HEK293T (cell line): Measurements from ENCODE around the gene GNAT3.

Source experiments
- CTCF ChIA-PET: fragments of 350-600 bp; formaldehyde crosslinking; extraction: SDS; loops from one replicate; lab custom pipeline; 2021; ENCODE audit warnings: antibody characterized with exemption, inconsistent platforms; lab: Yijun Ruan, JAX
- POLR2A ChIA-PET: fragments of 350-600 bp; formaldehyde crosslinking; extraction: SDS; loops from one replicate; lab custom pipeline; 2020; ENCODE audit warnings: antibody characterized with exemption, inconsistent platforms; lab: Yijun Ruan, JAX
- DNase-seq: peaks from one replicate; pipeline ENCODE4 v3.0.0; 2012; ENCODE audit warnings: mixed read lengths; ENCODE audit errors: extremely low spot score
- ARNT ChIP-seq: fragments of 450-650 bp; IDR thresholded peaks from 2 replicates; pipeline ENCODE4 v1.6.1; 2017; ENCODE audit warnings: mild to moderate bottlenecking
- BHLHE40 ChIP-seq: fragments of 450-650 bp; IDR thresholded peaks from 2 replicates; pipeline ENCODE4 v1.6.1; 2016; ENCODE audit warnings: mild to moderate bottlenecking, moderate library complexity, borderline replicate concordance
- CTBP1 ChIP-seq: fragments of 450-650 bp; IDR thresholded peaks from 2 replicates; pipeline ENCODE4 v1.6.1; 2016; ENCODE audit warnings: borderline replicate concordance
- ELF4 ChIP-seq: fragments of 450-650 bp; IDR thresholded peaks from 2 replicates; pipeline ENCODE4 v1.6.1; 2017; ENCODE audit warnings: antibody characterized with exemption
- FOXA1 ChIP-seq: fragments of 450-650 bp; IDR thresholded peaks from 2 replicates; pipeline ENCODE4 v1.6.1; 2016; ENCODE audit warnings: mild to moderate bottlenecking
- FOXK2 ChIP-seq: fragments of 450-650 bp; IDR thresholded peaks from 2 replicates; pipeline ENCODE4 v1.6.1; 2016; ENCODE audit warnings: mild to moderate bottlenecking
- FOXM1 ChIP-seq: fragments of 450-650 bp; IDR thresholded peaks from 2 replicates; pipeline ENCODE4 v1.6.1; 2017; ENCODE audit warnings: mild to moderate bottlenecking, borderline replicate concordance
- HDGF ChIP-seq: fragments of 450-650 bp; IDR thresholded peaks from 2 replicates; pipeline ENCODE4 v1.6.1; 2017; ENCODE audit warnings: antibody characterized with exemption, borderline replicate concordance
- L3MBTL2 ChIP-seq: fragments of 450-650 bp; conservative IDR thresholded peaks from 2 replicates; pipeline ENCODE4 v1.6.1; 2016; ENCODE audit warnings: mild to moderate bottlenecking
- LEF1 ChIP-seq: fragments of 450-650 bp; IDR thresholded peaks from 2 replicates; pipeline ENCODE4 v1.6.1; 2017; ENCODE audit warnings: mild to moderate bottlenecking, borderline replicate concordance
- NFRKB ChIP-seq: fragments of 450-650 bp; IDR thresholded peaks from 2 replicates; pipeline ENCODE4 v1.6.1; 2016; ENCODE audit warnings: mild to moderate bottlenecking, moderate library complexity
- SP1 ChIP-seq: fragments of 450-650 bp; IDR thresholded peaks from 2 replicates; pipeline ENCODE4 v1.6.1; 2017
- SUZ12 ChIP-seq: fragments of 450-650 bp; IDR thresholded peaks from 2 replicates; pipeline ENCODE4 v1.6.1; 2016; ENCODE audit warnings: mild to moderate bottlenecking
- TARDBP ChIP-seq: fragments of 450-650 bp; IDR thresholded peaks from 2 replicates; pipeline ENCODE4 v1.6.1; 2016
- ZNF384 ChIP-seq: fragments of 450-650 bp; IDR thresholded peaks from 2 replicates; pipeline ENCODE4 v1.6.1; 2016
- TF ChIP-seq, protein P1 (sequence below): fragments of 450-650 bp; IDR thresholded peaks from 2 replicates; pipeline ENCODE4 v1.6.1; 2016

GNAT3 gene

GRCh38 chr7:80529362-80529761 lies 17.5 kb upstream of the GNAT3 start:
- POLR2A ChIA-PET, result no interaction called here
- no peak for DNase-seq
- TF ChIP-seq, protein P1, sequence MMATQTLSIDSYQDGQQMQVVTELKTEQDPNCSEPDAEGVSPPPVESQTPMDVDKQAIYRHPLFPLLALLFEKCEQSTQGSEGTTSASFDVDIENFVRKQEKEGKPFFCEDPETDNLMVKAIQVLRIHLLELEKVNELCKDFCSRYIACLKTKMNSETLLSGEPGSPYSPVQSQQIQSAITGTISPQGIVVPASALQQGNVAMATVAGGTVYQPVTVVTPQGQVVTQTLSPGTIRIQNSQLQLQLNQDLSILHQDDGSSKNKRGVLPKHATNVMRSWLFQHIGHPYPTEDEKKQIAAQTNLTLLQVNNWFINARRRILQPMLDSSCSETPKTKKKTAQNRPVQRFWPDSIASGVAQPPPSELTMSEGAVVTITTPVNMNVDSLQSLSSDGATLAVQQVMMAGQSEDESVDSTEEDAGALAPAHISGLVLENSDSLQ, result no peak
- no peak for TF ChIP-seq ELF4
- CTCF ChIA-PET, result no interaction called here

DNA sequence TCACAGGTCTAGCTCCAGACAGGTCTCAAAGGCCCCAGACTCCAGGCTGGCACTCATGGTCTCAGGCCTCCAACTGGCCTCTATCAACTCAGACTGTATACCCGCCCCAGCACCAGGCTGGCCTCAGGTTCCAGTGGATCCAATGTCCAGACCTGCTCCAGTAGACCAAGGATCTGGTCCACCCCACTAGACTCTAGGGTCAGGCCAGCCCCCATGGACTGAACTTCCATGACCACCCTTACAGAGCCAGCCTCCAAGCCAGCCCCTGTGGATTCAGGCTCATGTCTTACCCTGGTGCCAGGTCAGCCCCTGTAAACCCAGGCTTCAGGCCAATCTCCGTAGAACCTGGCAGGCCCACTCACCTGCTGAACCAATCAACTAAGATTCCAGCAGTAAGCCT lies 16.8 kb upstream of the GNAT3 start:
- TF ChIP-seq FOXK2, result no peak
- TF ChIP-seq FOXA1, result no peak
- no peak for TF ChIP-seq ARNT
- no peak for TF ChIP-seq L3MBTL2
- TF ChIP-seq SUZ12, result no peak
- TF ChIP-seq BHLHE40, result no peak
- TF ChIP-seq NFRKB, result no peak
- TF ChIP-seq TARDBP, result no peak
- TF ChIP-seq FOXM1, result no peak
- no peak for TF ChIP-seq SP1
- no peak for TF ChIP-seq ZNF384
- no peak for DNase-seq
- ChIA-PET POLR2A (no interaction called here), CTCF (no interaction called here)

- CTCF ChIA-PET, result no interaction called here
- POLR2A ChIA-PET, result no interaction called here
- no peak for TF ChIP-seq CTBP1
- TF ChIP-seq ARNT, result no peak
- TF ChIP-seq NFRKB, result no peak
- TF ChIP-seq SUZ12, result no peak
- no peak for TF ChIP-seq ZNF384
- TF ChIP-seq L3MBTL2, result no peak
- TF ChIP-seq HDGF, result no peak
- TF ChIP-seq, protein P1, result no peak
- TF ChIP-seq FOXA1, result no peak
- TF ChIP-seq TARDBP, result no peak
- no peak for DNase-seq
These were observed 14.6 kb upstream of the GNAT3 start for GRCh38 chr7:80526472-80526871.

- DNase-seq, result no peak
- ChIA-PET POLR2A (no interaction called here), CTCF (interaction anchor here (0.6 kb wide), 1 partner anchor 198 kb away, joined by 6 read pairs; no protein-coding TSS in a partner anchor)
- TF ChIP-seq BHLHE40 (no peak), L3MBTL2 (no peak), ELF4 (no peak), SP1 (no peak), TARDBP (no peak), NFRKB (no peak), FOXA1 (no peak), ARNT (no peak), FOXM1 (no peak), FOXK2 (no peak), LEF1 (no peak), HDGF (no peak), ZNF384 (no peak), SUZ12 (no peak)
- TF ChIP-seq, protein P1, result no peak
These were observed 12.8 kb upstream of the GNAT3 start for GRCh38 chr7:80524693-80525092.

DNA sequence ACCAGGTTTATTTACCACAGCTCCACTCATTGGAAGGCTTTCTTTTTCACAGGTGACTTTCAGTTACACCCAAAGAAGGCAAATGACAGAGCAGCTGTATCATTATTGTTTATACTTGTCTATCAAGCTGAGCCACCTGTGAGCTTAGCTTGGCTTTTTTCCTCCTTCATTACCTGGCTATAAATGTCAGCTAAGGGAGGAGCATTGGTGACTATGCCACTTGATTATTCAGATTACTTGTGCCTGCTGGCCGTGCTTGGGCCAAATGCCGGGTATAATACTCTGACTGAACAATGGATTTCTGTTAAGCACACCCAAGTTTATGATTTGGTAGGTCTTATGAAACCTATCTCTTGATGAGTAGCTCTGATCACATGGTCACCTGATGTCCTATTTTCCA lies 9.9 kb upstream of the GNAT3 start:
- TF ChIP-seq HDGF, result no peak
- TF ChIP-seq NFRKB, result no peak
- TF ChIP-seq ZNF384, result no peak
- no peak for TF ChIP-seq SP1
- no peak for TF ChIP-seq TARDBP
- TF ChIP-seq LEF1, result no peak
- no peak for TF ChIP-seq FOXK2
- no peak for TF ChIP-seq FOXM1
- no peak for TF ChIP-seq SUZ12
- no peak for TF ChIP-seq L3MBTL2
- TF ChIP-seq CTBP1, result no peak
- no peak for TF ChIP-seq FOXA1
- no peak for TF ChIP-seq ARNT
- TF ChIP-seq, protein P1, result no peak
- no peak for TF ChIP-seq ELF4
- DNase-seq, result no peak
- CTCF ChIA-PET, result interaction anchor here (0.7 kb wide), 1 partner anchor 79 kb away, joined by 3 read pairs; no protein-coding TSS in a partner anchor
- POLR2A ChIA-PET, result no interaction called here

GRCh38 chr7:80520199-80520598 lies 8.3 kb upstream of the GNAT3 start:
- no peak for DNase-seq
- ChIA-PET CTCF (no interaction called here), POLR2A (no interaction called here)
- TF ChIP-seq SUZ12 (no peak), L3MBTL2 (no peak), FOXA1 (no peak), LEF1 (no peak), TARDBP (no peak), SP1 (no peak), ARNT (no peak), CTBP1 (no peak), FOXM1 (no peak), FOXK2 (no peak), ZNF384 (no peak), BHLHE40 (no peak)
